ENCODE results near the gene HSPG2. TPM values are rescaled to one million over a fixed set of nuclear protein-coding genes. Genes with fewer than 3 reads are reported as not detected.
A peak's percentile ranks its signal among the peaks of the same experiment; 100 is the strongest.

Gene HSPG2
- total and polyA plus RNA-seq, 9 of the 15 experiments (the other 6 are each of a cell fraction or from before 2014, with no cell fraction given): 0.14 to 160 (median 15.7) TPM

GRCh38 chr1:21902026-21903012, 34.8 kb downstream of the HSPG2 start (continued):
- TF ChIP-seq HNRNPH1 (optimal IDR thresholded peaks at IDR 0.05; ENCODE audit: low read depth, low read length) (no peak), ATF6 (CRISPR knock-in tag; IDR thresholded peaks at IDR 0.05) (no peak), CBX1 (IDR thresholded peaks at IDR 0.05; ENCODE audit: low read depth) (peak; percentile 93), SIN3B (IDR thresholded peaks at IDR 0.05; ENCODE audit: low read depth) (no peak), BRD4 (IDR thresholded peaks at IDR 0.05) (peak; percentile 30; the same call in 1 of the 2 replicates), HINFP (tag; conservative IDR thresholded peaks at IDR 0.05; ENCODE audit: low read depth) (no peak), SMARCA5 (IDR thresholded peaks at IDR 0.05) (peak; percentile 97), MEF2D (tag; conservative IDR thresholded peaks at IDR 0.05; ENCODE audit: low read depth) (no peak), ZNF586 (CRISPR knock-in tag; conservative IDR thresholded peaks at IDR 0.05) (no peak), ZNF778 (CRISPR knock-in tag; IDR thresholded peaks at IDR 0.05) (no peak), CC2D1A (IDR thresholded peaks at IDR 0.05) (peak; percentile 55; the same call in 1 of the 2 replicates), FOXJ3 (CRISPR knock-in tag; IDR thresholded peaks at IDR 0.05) (no peak), ZBTB8A (IDR thresholded peaks at IDR 0.05; ENCODE audit: partially characterized antibody) (no peak), ZNF384 (IDR thresholded peaks at IDR 0.05; ENCODE audit: low read depth, low read length) (no peak), POLR2G (IDR thresholded peaks at IDR 0.05; ENCODE audit: low read depth, low read length) (no peak; the same call in 1 of the 2 replicates), CEBPG (CRISPR knock-in tag; IDR thresholded peaks at IDR 0.05) (no peak), CEBPG (tag; conservative IDR thresholded peaks at IDR 0.05 in 1 of 2, IDR thresholded peaks at IDR 0.05 in 1 of 2) (no peak), KLF13 (tag; IDR thresholded peaks at IDR 0.05; ENCODE audit: borderline replicate concordance, low read depth) (0 out of 2 replicates have a peak, but pooled peaks have one; percentile 3), MYNN (IDR thresholded peaks at IDR 0.05) (0 out of 2 replicates have a peak, but pooled peaks have one; percentile 5), MYNN (CRISPR knock-in tag; IDR thresholded peaks at IDR 0.05) (no peak), LARP7 (IDR thresholded peaks at IDR 0.05) (no peak), ZNF121 (CRISPR knock-in tag; conservative IDR thresholded peaks at IDR 0.05) (no peak), NFIC (IDR thresholded peaks at IDR 0.05) (no peak), JUND (IDR thresholded peaks at IDR 0.05; ENCODE audit: borderline replicate concordance, low read depth, low read length) (no peak), JUND (tag; IDR thresholded peaks at IDR 0.05; ENCODE audit: borderline replicate concordance, low read depth, low read length) (no peak), ZFX (CRISPR knock-in tag; IDR thresholded peaks at IDR 0.05) (peak; percentile 34; the same call in 1 of the 2 replicates), BHLHE40 (IDR thresholded peaks at IDR 0.05; ENCODE audit: low read length) (peak; percentile 37; the same call in 1 of the 2 replicates), ADNP (tag; IDR thresholded peaks at IDR 0.05) (peak; percentile 85)
